SK-N-MC (cell line): ENCODE data around the gene NUDCD2.

Experiments used
- EZH2 ChIP-seq: fragments of 200-600 bp; sonication (generic); IDR thresholded peaks from one replicate; pipeline ENCODE4 v1.6.1; 2017; ENCODE audit warnings: antibody characterized with exemption
- POLR2AphosphoS5 ChIP-seq: IDR thresholded peaks from 2 replicates; pipeline ENCODE4 v1.6.1; 2012; ENCODE audit warnings: mild to moderate bottlenecking, low read depth, low read length, borderline replicate concordance

DNA sequence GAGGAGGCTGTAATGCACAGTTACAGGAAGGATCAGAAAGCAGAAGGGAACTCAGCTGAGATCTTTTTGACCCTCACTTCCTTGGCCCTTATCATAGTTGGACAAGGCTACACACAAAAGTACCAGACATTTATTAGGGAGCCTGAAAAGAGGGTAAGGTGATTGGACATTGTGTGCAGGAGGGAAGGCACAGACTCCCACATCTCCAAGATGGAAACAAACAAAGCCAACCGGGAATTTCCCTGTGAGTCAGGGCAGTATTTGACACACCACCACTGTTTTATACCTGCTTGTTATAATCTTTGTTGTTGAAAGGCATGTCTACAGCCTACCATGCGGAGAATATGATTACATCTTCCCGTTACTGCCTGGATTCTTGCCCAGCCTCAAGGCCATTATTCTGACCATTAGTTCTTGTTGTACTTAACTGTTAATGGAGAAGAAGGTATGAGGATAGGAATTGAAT lies 25.5 kb downstream of the NUDCD2 start:
- TF ChIP-seq EZH2: no peak
- TF ChIP-seq POLR2AphosphoS5: no peak
